Uterus (tissue), 4 donors: Measurements from ENCODE around the gene ITIH2. TPM values are rescaled to one million over a fixed set of nuclear protein-coding genes. Genes with fewer than 3 reads are reported as not detected.

ENCODE experiments used
- total RNA-seq, 4 donors: library from RNA; depleted of rRNA in 3 of 4; stranded (reverse); fragments of >200 nt in 3 of 4; gene quantifications; one replicate each; pipeline versions ENCODE4 v1.1.0 to v1.2.4, GENCODE V29; 2014 to 2023
- donor health status: DM: yes; HTN: yes; CAD: no.

The ITIH2 gene
- total RNA-seq, 4 donors from 2014 or later, result 0.21 TPM; not detected in 3

Other genes starting within 250 kb of the ITIH2 start
- 10 to 100 TPM in 2 of 4 donors, 1 to 10 TPM in 2; 8.4 to 32.9 (median 16.9) TPM for gene ITIH5, start 36.4 kb upstream of the ITIH2 start, total RNA-seq
- gene KIN, start 84.7 kb downstream of the ITIH2 start, total RNA-seq, result 10 to 100 TPM in 3 of 4 donors, 1 to 10 TPM in 1; 7.4 to 72.0 (median 14.5) TPM
- 100 to 1,000 TPM; 126 to 327 (median 230) TPM for gene ATP5F1C, start 84.9 kb downstream of the ITIH2 start, total RNA-seq
- 10 to 100 TPM in 1 of 4 donors, 1 to 10 TPM in 3; 2.9 to 17.5 (median 5.1) TPM for gene TAF3, start 115.2 kb downstream of the ITIH2 start, total RNA-seq